Endothelial cell of umbilical vein (primary cell): ENCODE measurements around the gene ZDHHC14. TPM values are rescaled to one million over a fixed set of nuclear protein-coding genes. Genes with fewer than 3 reads are reported as not detected.

Experiments
- BruUV-seq: library from RNA; stranded (reverse); fragments of 400-500 nt; replicated peaks from 2 replicates; lab custom pipeline; 2021; lab: Mats Ljungman, UMichigan
- CTCF ChIA-PET: fragments of 300-600, 350-600 bp; sonication (Branson Sonifier 250); formaldehyde crosslinking; loops from one replicate; lab custom pipeline; 2021; ENCODE audit warnings: antibody characterized with exemption, inconsistent platforms; lab: Charles Lee
- POLR2A ChIA-PET: fragments of 300-600, 350-600 bp; sonication (Branson Sonifier 250); formaldehyde crosslinking; loops from one replicate; lab custom pipeline; 2021; ENCODE audit warnings: antibody characterized with exemption, inconsistent platforms; lab: Charles Lee
- DNase-seq: peaks from one replicate; pipeline ENCODE4 v3.0.0-alpha.2; 2011; ENCODE audit warnings: low read depth, low spot score
- FAIRE-seq: peaks from 2 replicates; lab custom pipeline; 2011; peaks lifted over from hg19 to GRCh38; lab: Jason Lieb, UNC
- H2AFZ ChIP-seq: 2 replicates; pipeline ENCODE4 v1.6.0; 2012; ENCODE audit warnings: low read depth, low read length, control low read depth, inconsistent platforms
- H3K27ac ChIP-seq: 2 replicates; pipeline ENCODE4 v1.5.1; 2011; ENCODE audit warnings: low read depth, mild to moderate bottlenecking, control low read depth, low read length, moderate library complexity; ENCODE audit not compliant: insufficient read depth
- H3K27me3 ChIP-seq, 2 experiments: 2 replicates each; pipeline versions ENCODE4 v1.6.0 to v1.6.1; 2011; ENCODE audit warnings: low read length in 2 of 2, mixed read lengths in 1 of 2; ENCODE audit not compliant: control insufficient read depth in 2 of 2, insufficient read depth in 2 of 2
- H3K36me3 ChIP-seq, 2 experiments: 2 replicates in 1 of 2; 3 replicates in 1 of 2; pipeline ENCODE4 v1.5.1; 2011; ENCODE audit warnings: low read length in 2 of 2, mild to moderate bottlenecking in 1 of 2, moderate library complexity in 1 of 2; ENCODE audit not compliant: control insufficient read depth in 2 of 2, insufficient read depth in 2 of 2; ENCODE audit errors: extremely low read depth in 1 of 2
- H3K4me1 ChIP-seq: 3 replicates; pipeline ENCODE4 v1.5.1; 2011; ENCODE audit warnings: mild to moderate bottlenecking, low read length; ENCODE audit not compliant: control insufficient read depth, insufficient read depth; ENCODE audit errors: extremely low read depth
- H3K4me2 ChIP-seq: 2 replicates; pipeline ENCODE4 v1.6.1; 2011; ENCODE audit warnings: low read length, control low read depth, mixed read lengths; ENCODE audit not compliant: insufficient read depth
- H3K4me3 ChIP-seq, 3 experiments: fragments of 200-600 bp in 1 of 3; sonication (generic), shearing (Covaris generic) in 1 of 3; replicated peaks in 1 of 3; 2 replicates each; pipeline ENCODE4 v1.5.1; 2011 to 2016; ENCODE audit warnings: control low read depth in 3 of 3, low read length in 3 of 3, mild to moderate bottlenecking in 2 of 3, inconsistent platforms in 1 of 3, low read depth in 1 of 3, moderate library complexity in 1 of 3; ENCODE audit not compliant: insufficient read depth in 1 of 3
- H3K79me2 ChIP-seq: 2 replicates; pipeline ENCODE4 v1.6.0; 2012; ENCODE audit warnings: low read length, inconsistent platforms; ENCODE audit not compliant: control insufficient read depth, insufficient read depth
- H3K9ac ChIP-seq: replicated peaks from 2 replicates; pipeline ENCODE3; 2011; ENCODE audit warnings: low read length, control low read depth; ENCODE audit not compliant: insufficient read depth; ENCODE audit errors: extremely low read depth
- H3K9me1 ChIP-seq: replicated peaks from 3 replicates; pipeline ENCODE4 v1.6.0; 2011; ENCODE audit warnings: mild to moderate bottlenecking, low read length; ENCODE audit not compliant: control insufficient read depth, insufficient read depth; ENCODE audit errors: extremely low read depth
- H3K9me3 ChIP-seq: replicated peaks from 2 replicates; pipeline ENCODE4 v1.5.1; 2012; ENCODE audit warnings: low read length, inconsistent platforms; ENCODE audit not compliant: control insufficient read depth, insufficient read depth
- H4K20me1 ChIP-seq: replicated peaks from 2 replicates; pipeline ENCODE3; 2011; ENCODE audit warnings: mild to moderate bottlenecking, low read length; ENCODE audit not compliant: control insufficient read depth, insufficient read depth; ENCODE audit errors: extremely low read depth
- CTCF ChIP-seq, 2 donors: IDR thresholded peaks; 1 replicate in 1 of 2; 2 replicates in 1 of 2; pipeline ENCODE4 v1.5.1; 2011; ENCODE audit warnings: low read length in 2 of 2, mild to moderate bottlenecking in 2 of 2, moderate library complexity in 2 of 2, control low read depth in 1 of 2, inconsistent platforms in 1 of 2, low read depth in 1 of 2; ENCODE audit not compliant: insufficient read depth in 1 of 2; ENCODE audit errors: extremely low read depth in 1 of 2
- EZH2 ChIP-seq: IDR thresholded peaks from 2 replicates; pipeline ENCODE4 v1.6.1; 2012; ENCODE audit warnings: borderline replicate concordance, low read depth, mild to moderate bottlenecking, moderate library complexity, low read length, inconsistent platforms; ENCODE audit not compliant: severe bottlenecking
- FOS ChIP-seq: IDR thresholded peaks from 2 replicates; pipeline ENCODE4 v1.6.1; 2011; ENCODE audit warnings: mild to moderate bottlenecking, low read length, moderate library complexity, borderline replicate concordance; ENCODE audit not compliant: insufficient read depth
- GATA2 ChIP-seq: IDR thresholded peaks from 2 replicates; pipeline ENCODE4 v1.7.0; 2011; ENCODE audit warnings: low read depth, mild to moderate bottlenecking, moderate library complexity, mixed read lengths, low read length; ENCODE audit not compliant: insufficient read length, insufficient read depth
- JUN ChIP-seq: IDR thresholded peaks from 2 replicates; pipeline ENCODE4 v1.6.1; 2011; ENCODE audit warnings: borderline replicate concordance, low read depth; ENCODE audit not compliant: insufficient read length, insufficient read depth
- MAX ChIP-seq: IDR thresholded peaks from 2 replicates; pipeline ENCODE4 v1.6.1; 2011; ENCODE audit not compliant: insufficient read depth, insufficient read length
- MYC ChIP-seq: IDR thresholded peaks from one replicate; pipeline ENCODE4 v1.6.1; 2011; ENCODE audit warnings: mild to moderate bottlenecking, low read depth, low read length
- POLR2A ChIP-seq: IDR thresholded peaks from 2 replicates; pipeline ENCODE4 v1.6.1; 2012; ENCODE audit warnings: low read depth, mild to moderate bottlenecking, control low read depth, low read length
- POLR2AphosphoS5 ChIP-seq: IDR thresholded peaks from 2 replicates; pipeline ENCODE4 v1.6.1; 2012; ENCODE audit warnings: low read depth, mild to moderate bottlenecking, control low read depth, low read length, moderate library complexity; ENCODE audit not compliant: insufficient read depth
- dilution Hi-C: fragments of 300-500 bp; cut with MboI; formaldehyde crosslinking; loops from one replicate; pipeline ENCODE4 v1.15.0; 2019; ENCODE audit warnings: low sequenced_read_pairs; ENCODE audit not compliant: extremely low pct_ligation_motif_present
- intact Hi-C: fragments of 100-400 bp; cut with micrococcal nuclease; formaldehyde crosslinking; loops from one replicate; pipeline ENCODE4 v1.10.0; 2022
- polyA plus RNA-seq, 4 experiments: library from polyadenylated mRNA; depleted of rRNA in 3 of 4; stranded (reverse) in 3 of 4; unstranded in 1 of 4; fragments of >200 nt; gene quantifications; 2 replicates each; pipeline versions ENCODE4 v1.2.1 to v1.2.3, GENCODE V29; 2011 to 2012; ENCODE audit warnings: missing spikeins in 1 of 4
- total RNA-seq: library from RNA; stranded (reverse); gene quantifications from 2 replicates; pipeline ENCODE4 v1.2.3, GENCODE V29; 2021

The ZDHHC14 gene
- total and polyA plus RNA-seq, 2 donors (not counting 3 experiments of a cell fraction or from before 2014, with no cell fraction given): 23.0 to 25.6 TPM

- Histone ChIP-seq H3K27me3 (no peaks in the 10 kb centered on the region), H3K9ac (no peak overlapping the region), H3K4me3 (no peak overlapping the region), H2AFZ (no peak overlapping the region), H3K9me1 (no peaks in the 10 kb centered on the region), H3K9me3 (no peaks in the 10 kb centered on the region), H3K79me2 (no peaks in the 10 kb centered on the region), H4K20me1 (no peaks in the 10 kb centered on the region), H3K4me1 (no peaks in the 10 kb centered on the region), H3K36me3 (no peaks in the 10 kb centered on the region), H3K4me2 (no peak overlapping the region), H3K27ac (no peak overlapping the region)
- BruUV-seq: no TSS peak
- ChIA-PET CTCF (interaction anchor here (1.4 kb wide), 1 partner anchor 9 kb away, joined by 3 read pairs; no protein-coding TSS in a partner anchor), POLR2A (no interaction called here)
- TF ChIP-seq CTCF (IDR thresholded peaks at IDR 0.05; ENCODE audit: extremely low read depth in 1 of 2, insufficient read depth in 1 of 2, low read depth in 1 of 2, low read length in 2 of 2): no peak
- no peak for TF ChIP-seq FOS
- TF ChIP-seq MYC: no peak
- TF ChIP-seq MAX: no peak
- no peak for TF ChIP-seq POLR2AphosphoS5
- TF ChIP-seq GATA2: no peak
- no peak for TF ChIP-seq JUN
- no peak for TF ChIP-seq EZH2
- TF ChIP-seq POLR2A: no peak
- FAIRE-seq (no peak), DNase-seq (no peak)
- dilution Hi-C loops: no loop called here
- intact Hi-C loops: no loop called here
Measured at GRCh38 chr6:157428427-157429202, 47.6 kb downstream of the ZDHHC14 start.
